Measurements from ENCODE around the gene FARS2. TPM values are rescaled to one million over a fixed set of nuclear protein-coding genes. Genes with fewer than 3 reads are reported as not detected.
"Not testable (repeated sequence)": the region's sequence is repeated elsewhere in the genome, so short reads cannot be mapped to it uniquely, and the experiment has no call there.

FARS2 gene
- total and polyA plus RNA-seq, 2 donors (not counting 3 experiments of a cell fraction or from before 2014, with no cell fraction given), result 20.2 to 20.5 TPM

DNA sequence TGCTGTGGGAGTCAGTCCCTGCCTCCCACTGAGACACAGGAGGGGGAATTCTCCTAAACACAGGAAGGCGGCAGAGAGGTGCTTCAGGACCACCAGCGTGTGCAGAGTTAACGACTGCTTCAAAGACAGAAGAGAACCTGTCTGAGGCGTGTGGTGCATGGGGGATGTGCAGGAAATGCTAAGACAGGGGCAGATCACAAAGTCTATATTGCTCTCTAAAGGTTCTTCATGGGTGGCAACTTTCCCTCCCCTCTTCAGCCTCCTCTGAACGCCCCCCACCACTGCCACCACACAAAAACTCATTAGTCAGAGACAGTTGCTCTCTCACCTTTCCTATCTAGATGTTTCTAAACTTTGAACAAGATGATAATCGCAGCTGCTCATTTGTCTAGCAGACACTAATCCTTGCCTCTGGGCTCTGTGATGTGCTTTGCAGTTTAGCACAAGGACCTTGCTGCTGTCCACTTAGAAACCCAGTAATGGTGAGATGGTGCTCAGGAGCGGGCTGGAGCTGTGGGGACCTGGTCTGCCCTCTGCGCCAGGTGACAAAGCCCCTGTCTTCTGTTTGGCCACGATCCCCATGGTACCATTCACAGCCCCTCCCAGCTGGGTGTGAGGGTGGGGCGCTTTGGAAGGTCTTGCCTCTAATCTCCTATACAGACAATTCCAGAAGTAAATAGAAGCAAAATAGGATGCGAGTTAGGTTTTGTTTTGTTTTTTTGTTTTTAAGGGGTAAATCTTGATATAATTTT is 525.8 kb downstream of the FARS2 start:
- Histone ChIP-seq H3K27me3 (ENCODE audit: control insufficient read depth in 2 of 2, insufficient read depth in 2 of 2, low read length in 2 of 2) (no peaks in the 10 kb centered on the region), H3K9ac (replicated peaks; ENCODE audit: extremely low read depth, insufficient read depth, low read length) (no peak overlapping the region), H3K9me3 (replicated peaks; ENCODE audit: control insufficient read depth, insufficient read depth, low read length) (no peaks in the 10 kb centered on the region), H3K36me3 (ENCODE audit: control insufficient read depth in 2 of 2, extremely low read depth in 1 of 2, insufficient read depth in 2 of 2, low read length in 2 of 2) (no peaks in the 10 kb centered on the region), H3K4me2 (ENCODE audit: insufficient read depth, low read length) (no peak overlapping the region), H3K27ac (ENCODE audit: insufficient read depth, low read depth, low read length) (no peak overlapping the region), H3K4me1 (ENCODE audit: control insufficient read depth, extremely low read depth, insufficient read depth, low read length) (no peaks in the 10 kb centered on the region), H4K20me1 (replicated peaks; ENCODE audit: control insufficient read depth, extremely low read depth, insufficient read depth, low read length) (no peaks in the 10 kb centered on the region), H3K4me3 (replicated peaks in 1 of 3; ENCODE audit: insufficient read depth in 1 of 3, low read depth in 1 of 3, low read length in 3 of 3) (no peak overlapping the region), H3K9me1 (replicated peaks; ENCODE audit: control insufficient read depth, extremely low read depth, insufficient read depth, low read length) (no peaks in the 10 kb centered on the region), H2AFZ (ENCODE audit: low read depth, low read length) (no peak overlapping the region), H3K79me2 (ENCODE audit: control insufficient read depth, insufficient read depth, low read length) (no peaks in the 10 kb centered on the region)
- FAIRE-seq (no peak), DNase-seq (ENCODE audit: low read depth, low spot score) (no peak)
- POLR2A ChIA-PET, result no interaction called here
- no TSS peak for BruUV-seq (replicated peaks)
- CTCF ChIA-PET, result no interaction called here
- TF ChIP-seq POLR2A (IDR thresholded peaks at IDR 0.05; ENCODE audit: low read depth, low read length), result no peak
- no peak for TF ChIP-seq FOS (IDR thresholded peaks at IDR 0.05; ENCODE audit: borderline replicate concordance, insufficient read depth, low read length)
- no peak for TF ChIP-seq EZH2 (IDR thresholded peaks at IDR 0.05; ENCODE audit: borderline replicate concordance, low read depth, low read length, severe bottlenecking)
- dilution Hi-C loops (cut with MboI; ENCODE audit: extremely low pct_ligation_motif_present, low sequenced_read_pairs), result no loop called here
- intact Hi-C loops (cut with micrococcal nuclease), result no loop called here

- H3K27ac ChIP-seq (ENCODE audit: insufficient read depth, low read depth, low read length); CTCF ChIA-PET; H3K9me1 ChIP-seq (replicated peaks; ENCODE audit: control insufficient read depth, extremely low read depth, insufficient read depth, low read length); H4K20me1 ChIP-seq (replicated peaks; ENCODE audit: control insufficient read depth, extremely low read depth, insufficient read depth, low read length); H3K36me3 ChIP-seq (ENCODE audit: control insufficient read depth in 2 of 2, extremely low read depth in 1 of 2, insufficient read depth in 2 of 2, low read length in 2 of 2); H3K4me2 ChIP-seq (ENCODE audit: insufficient read depth, low read length); H3K9ac ChIP-seq (replicated peaks; ENCODE audit: extremely low read depth, insufficient read depth, low read length); DNase-seq (ENCODE audit: low read depth, low spot score); H3K9me3 ChIP-seq (replicated peaks; ENCODE audit: control insufficient read depth, insufficient read depth, low read length); H2AFZ ChIP-seq (ENCODE audit: low read depth, low read length); H3K27me3 ChIP-seq (ENCODE audit: control insufficient read depth in 2 of 2, insufficient read depth in 2 of 2, low read length in 2 of 2); H3K79me2 ChIP-seq (ENCODE audit: control insufficient read depth, insufficient read depth, low read length); POLR2A ChIA-PET; H3K4me1 ChIP-seq (ENCODE audit: control insufficient read depth, extremely low read depth, insufficient read depth, low read length); H3K4me3 ChIP-seq (replicated peaks in 1 of 3; ENCODE audit: insufficient read depth in 1 of 3, low read depth in 1 of 3, low read length in 3 of 3); BruUV-seq (replicated peaks); intact Hi-C loops (cut with micrococcal nuclease); FAIRE-seq; dilution Hi-C loops (cut with MboI; ENCODE audit: extremely low pct_ligation_motif_present, low sequenced_read_pairs): not testable (repeated sequence)
These were observed 528.1 kb downstream of the FARS2 start for GRCh38 chr6:5789426-5789825.

DNA sequence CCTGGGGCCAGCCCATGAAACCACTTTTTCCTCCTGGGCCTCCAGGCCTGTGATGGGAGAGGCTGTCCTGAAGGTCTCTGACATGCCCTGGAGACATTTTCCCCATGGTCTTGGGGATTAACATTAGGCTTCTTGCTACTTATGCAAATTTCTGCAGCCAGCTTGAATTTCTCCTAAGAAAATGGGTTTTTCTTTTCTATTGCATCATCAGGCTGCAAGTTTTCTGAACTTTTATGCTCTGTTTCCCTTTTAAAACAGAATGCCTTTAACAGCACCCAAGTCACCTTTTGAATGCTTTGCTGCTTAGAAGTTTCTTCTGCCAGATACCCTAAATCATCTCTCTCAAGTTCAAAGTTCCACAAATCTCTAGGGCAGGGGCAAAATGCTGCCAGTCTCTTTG is 535.2 kb downstream of the FARS2 start:
- H3K4me2 ChIP-seq (ENCODE audit: insufficient read depth, low read length); H3K79me2 ChIP-seq (ENCODE audit: control insufficient read depth, insufficient read depth, low read length); FAIRE-seq; H3K36me3 ChIP-seq (ENCODE audit: control insufficient read depth in 2 of 2, extremely low read depth in 1 of 2, insufficient read depth in 2 of 2, low read length in 2 of 2); DNase-seq (ENCODE audit: low read depth, low spot score); H3K27ac ChIP-seq (ENCODE audit: insufficient read depth, low read depth, low read length); POLR2A ChIA-PET; H3K27me3 ChIP-seq (ENCODE audit: control insufficient read depth in 2 of 2, insufficient read depth in 2 of 2, low read length in 2 of 2); H4K20me1 ChIP-seq (replicated peaks; ENCODE audit: control insufficient read depth, extremely low read depth, insufficient read depth, low read length); H3K9me1 ChIP-seq (replicated peaks; ENCODE audit: control insufficient read depth, extremely low read depth, insufficient read depth, low read length); H3K4me3 ChIP-seq (replicated peaks in 1 of 3; ENCODE audit: insufficient read depth in 1 of 3, low read depth in 1 of 3, low read length in 3 of 3); H3K9me3 ChIP-seq (replicated peaks; ENCODE audit: control insufficient read depth, insufficient read depth, low read length); intact Hi-C loops (cut with micrococcal nuclease); CTCF ChIA-PET; BruUV-seq (replicated peaks); H2AFZ ChIP-seq (ENCODE audit: low read depth, low read length); H3K4me1 ChIP-seq (ENCODE audit: control insufficient read depth, extremely low read depth, insufficient read depth, low read length); dilution Hi-C loops (cut with MboI; ENCODE audit: extremely low pct_ligation_motif_present, low sequenced_read_pairs); H3K9ac ChIP-seq (replicated peaks; ENCODE audit: extremely low read depth, insufficient read depth, low read length): not testable (repeated sequence)

DNA sequence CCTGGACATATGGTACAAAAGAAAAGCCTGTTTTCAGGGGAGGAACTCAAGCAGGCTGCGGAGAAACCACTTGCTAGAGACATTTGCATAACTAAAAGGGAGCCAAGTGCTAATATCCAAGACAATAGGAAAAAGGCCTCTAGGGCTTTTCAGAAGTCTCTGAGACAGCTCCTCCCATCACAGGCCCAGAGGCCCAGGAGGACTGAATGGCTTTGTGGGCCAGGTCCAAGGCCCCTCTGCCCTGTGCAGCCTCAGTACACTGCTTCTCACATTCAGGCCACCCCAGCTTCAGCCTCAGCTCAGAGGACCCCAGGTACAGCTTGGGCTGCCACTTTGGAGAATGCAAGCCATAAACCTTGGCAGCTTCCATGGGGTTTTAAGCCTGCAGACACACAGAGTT is 545.1 kb downstream of the FARS2 start:
- CTCF ChIA-PET; DNase-seq (ENCODE audit: low read depth, low spot score); H3K36me3 ChIP-seq (ENCODE audit: control insufficient read depth in 2 of 2, extremely low read depth in 1 of 2, insufficient read depth in 2 of 2, low read length in 2 of 2); intact Hi-C loops (cut with micrococcal nuclease); BruUV-seq (replicated peaks); H4K20me1 ChIP-seq (replicated peaks; ENCODE audit: control insufficient read depth, extremely low read depth, insufficient read depth, low read length); POLR2A ChIA-PET; H3K9me1 ChIP-seq (replicated peaks; ENCODE audit: control insufficient read depth, extremely low read depth, insufficient read depth, low read length); H3K9ac ChIP-seq (replicated peaks; ENCODE audit: extremely low read depth, insufficient read depth, low read length); H3K9me3 ChIP-seq (replicated peaks; ENCODE audit: control insufficient read depth, insufficient read depth, low read length); H3K79me2 ChIP-seq (ENCODE audit: control insufficient read depth, insufficient read depth, low read length); H3K4me1 ChIP-seq (ENCODE audit: control insufficient read depth, extremely low read depth, insufficient read depth, low read length); dilution Hi-C loops (cut with MboI; ENCODE audit: extremely low pct_ligation_motif_present, low sequenced_read_pairs); H3K4me2 ChIP-seq (ENCODE audit: insufficient read depth, low read length); H2AFZ ChIP-seq (ENCODE audit: low read depth, low read length); H3K27ac ChIP-seq (ENCODE audit: insufficient read depth, low read depth, low read length); H3K27me3 ChIP-seq (ENCODE audit: control insufficient read depth in 2 of 2, insufficient read depth in 2 of 2, low read length in 2 of 2); FAIRE-seq; H3K4me3 ChIP-seq (replicated peaks in 1 of 3; ENCODE audit: insufficient read depth in 1 of 3, low read depth in 1 of 3, low read length in 3 of 3): not testable (repeated sequence)
